ENCODE results near the gene STOX2.

GRCh38 chr4:183888564-183888963 is 16.5 kb upstream of the STOX2 start:
- TF ChIP-seq EZH2 (IDR thresholded peaks at IDR 0.05; ENCODE audit: borderline replicate concordance), result no peak
- TF ChIP-seq, protein P1, sequence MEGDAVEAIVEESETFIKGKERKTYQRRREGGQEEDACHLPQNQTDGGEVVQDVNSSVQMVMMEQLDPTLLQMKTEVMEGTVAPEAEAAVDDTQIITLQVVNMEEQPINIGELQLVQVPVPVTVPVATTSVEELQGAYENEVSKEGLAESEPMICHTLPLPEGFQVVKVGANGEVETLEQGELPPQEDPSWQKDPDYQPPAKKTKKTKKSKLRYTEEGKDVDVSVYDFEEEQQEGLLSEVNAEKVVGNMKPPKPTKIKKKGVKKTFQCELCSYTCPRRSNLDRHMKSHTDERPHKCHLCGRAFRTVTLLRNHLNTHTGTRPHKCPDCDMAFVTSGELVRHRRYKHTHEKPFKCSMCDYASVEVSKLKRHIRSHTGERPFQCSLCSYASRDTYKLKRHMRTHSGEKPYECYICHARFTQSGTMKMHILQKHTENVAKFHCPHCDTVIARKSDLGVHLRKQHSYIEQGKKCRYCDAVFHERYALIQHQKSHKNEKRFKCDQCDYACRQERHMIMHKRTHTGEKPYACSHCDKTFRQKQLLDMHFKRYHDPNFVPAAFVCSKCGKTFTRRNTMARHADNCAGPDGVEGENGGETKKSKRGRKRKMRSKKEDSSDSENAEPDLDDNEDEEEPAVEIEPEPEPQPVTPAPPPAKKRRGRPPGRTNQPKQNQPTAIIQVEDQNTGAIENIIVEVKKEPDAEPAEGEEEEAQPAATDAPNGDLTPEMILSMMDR (IDR thresholded peaks at IDR 0.05; ENCODE audit: poor library complexity), result no peak
